ENCODE measurements around the gene BRIX1.
"Not testable (repeated sequence)": the region's sequence is repeated elsewhere in the genome, so short reads cannot be mapped to it uniquely, and the experiment has no call there.

DNA sequence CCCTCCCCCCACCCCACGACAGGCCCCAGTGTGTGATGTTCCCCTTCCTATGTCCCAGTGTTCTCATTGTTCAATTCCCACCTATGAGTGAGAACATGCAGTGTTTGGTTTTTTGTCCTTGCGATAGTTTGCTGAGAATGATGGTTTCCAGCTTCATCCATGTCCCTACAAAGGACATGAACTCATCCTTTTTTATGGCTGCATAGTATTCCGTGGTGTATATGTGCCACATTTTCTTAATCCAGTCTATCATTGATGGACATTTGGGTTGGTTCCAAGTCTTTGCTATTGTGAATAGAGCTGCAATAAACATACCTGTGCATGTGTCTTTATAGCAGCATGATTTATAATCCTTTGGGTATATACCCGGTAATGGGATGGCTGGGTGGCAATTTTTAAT, 56.1 kb downstream of the BRIX1 start:
- TF ChIP-seq, protein P1, sequence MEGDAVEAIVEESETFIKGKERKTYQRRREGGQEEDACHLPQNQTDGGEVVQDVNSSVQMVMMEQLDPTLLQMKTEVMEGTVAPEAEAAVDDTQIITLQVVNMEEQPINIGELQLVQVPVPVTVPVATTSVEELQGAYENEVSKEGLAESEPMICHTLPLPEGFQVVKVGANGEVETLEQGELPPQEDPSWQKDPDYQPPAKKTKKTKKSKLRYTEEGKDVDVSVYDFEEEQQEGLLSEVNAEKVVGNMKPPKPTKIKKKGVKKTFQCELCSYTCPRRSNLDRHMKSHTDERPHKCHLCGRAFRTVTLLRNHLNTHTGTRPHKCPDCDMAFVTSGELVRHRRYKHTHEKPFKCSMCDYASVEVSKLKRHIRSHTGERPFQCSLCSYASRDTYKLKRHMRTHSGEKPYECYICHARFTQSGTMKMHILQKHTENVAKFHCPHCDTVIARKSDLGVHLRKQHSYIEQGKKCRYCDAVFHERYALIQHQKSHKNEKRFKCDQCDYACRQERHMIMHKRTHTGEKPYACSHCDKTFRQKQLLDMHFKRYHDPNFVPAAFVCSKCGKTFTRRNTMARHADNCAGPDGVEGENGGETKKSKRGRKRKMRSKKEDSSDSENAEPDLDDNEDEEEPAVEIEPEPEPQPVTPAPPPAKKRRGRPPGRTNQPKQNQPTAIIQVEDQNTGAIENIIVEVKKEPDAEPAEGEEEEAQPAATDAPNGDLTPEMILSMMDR (IDR thresholded peaks at IDR 0.05) = not testable (repeated sequence)
- not testable (repeated sequence) for TF ChIP-seq POLR2A (IDR thresholded peaks at IDR 0.05)
